HepG2 (cell line): Measurements from ENCODE around the gene TBC1D22A. TPM values are rescaled to one million over a fixed set of nuclear protein-coding genes. Genes with fewer than 3 reads are reported as not detected.

ENCODE experiments used
- ATF7-NPFF ChIP-seq: sonication (generic); formaldehyde crosslinking; IDR thresholded peaks from 2 replicates; pipeline ENCODE4 v1.8.1; 2023; ENCODE audit warnings: mild to moderate bottlenecking, low read depth, missing genetic modification reagents, moderate library complexity
- MIER2 ChIP-seq: IDR thresholded peaks from 2 replicates; pipeline ENCODE4 v1.6.1; 2016; ENCODE audit warnings: missing biosample characterization, missing genetic modification reagents
- TP53 ChIP-seq: sonication (generic); formaldehyde crosslinking; conservative IDR thresholded peaks from 2 replicates; pipeline ENCODE4 v1.4.0; 2020; ENCODE audit warnings: missing genetic modification reagents
- ZNF547 ChIP-seq: sonication (generic); formaldehyde crosslinking; IDR thresholded peaks from 2 replicates; pipeline ENCODE4 v1.5.1; 2020; ENCODE audit warnings: mild to moderate bottlenecking, missing genetic modification reagents
- ZNF570 ChIP-seq: sonication (generic); formaldehyde crosslinking; IDR thresholded peaks from 2 replicates; pipeline ENCODE4 v1.4.0; 2020; ENCODE audit warnings: mild to moderate bottlenecking, missing genetic modification reagents, borderline replicate concordance
- ZZZ3 ChIP-seq: sonication (generic); formaldehyde crosslinking; IDR thresholded peaks from 2 replicates; pipeline ENCODE4 v1.4.0; 2020; ENCODE audit warnings: missing genetic modification reagents, mild to moderate bottlenecking, borderline replicate concordance
- polyA plus RNA-seq, 8 experiments: library from polyadenylated mRNA; depleted of rRNA in 3 of 8; stranded (reverse) in 7 of 8; unstranded in 1 of 8; fragments of >200 nt; fragmentation: Illumina TruSeq in 4 of 8; extraction: Trizol in 4 of 8; gene quantifications; 2 replicates each; pipeline versions ENCODE4 v1.2.1 to v1.2.3, GENCODE V29; 2011 to 2016; ENCODE audit warnings: low read depth in 4 of 8, missing spikeins in 1 of 8, mixed read lengths in 1 of 8; ENCODE audit not compliant: insufficient read depth in 1 of 8
- total RNA-seq, 5 experiments: library from RNA; depleted of rRNA; stranded (reverse); fragments of >200 nt; fragmentation: Illumina TruSeq; extraction: Trizol; gene quantifications; 2 replicates each; pipeline ENCODE4 v1.2.3, GENCODE V29; 2016; ENCODE audit warnings: low read depth in 1 of 5
- TF ChIP-seq, protein P1 (sequence below): sonication (generic); formaldehyde crosslinking; IDR thresholded peaks from 2 replicates; pipeline ENCODE4 v1.4.0; 2020; ENCODE audit warnings: missing genetic modification reagents
- TF ChIP-seq, protein P2 (sequence below): sonication (generic); formaldehyde crosslinking; IDR thresholded peaks from 2 replicates; pipeline ENCODE4 v1.4.0; 2020; ENCODE audit warnings: mild to moderate bottlenecking, low read depth, missing genetic modification reagents
- TF ChIP-seq, protein P3 (sequence below): sonication (generic); formaldehyde crosslinking; IDR thresholded peaks from 2 replicates; pipeline ENCODE4 v1.4.0; 2020; ENCODE audit warnings: mild to moderate bottlenecking, missing genetic modification reagents

TBC1D22A gene
- total and polyA plus RNA-seq, 2 of the 13 experiments (the other 11 are each of a cell fraction or from before 2014, with no cell fraction given), result 17.3 to 18.0 TPM

DNA sequence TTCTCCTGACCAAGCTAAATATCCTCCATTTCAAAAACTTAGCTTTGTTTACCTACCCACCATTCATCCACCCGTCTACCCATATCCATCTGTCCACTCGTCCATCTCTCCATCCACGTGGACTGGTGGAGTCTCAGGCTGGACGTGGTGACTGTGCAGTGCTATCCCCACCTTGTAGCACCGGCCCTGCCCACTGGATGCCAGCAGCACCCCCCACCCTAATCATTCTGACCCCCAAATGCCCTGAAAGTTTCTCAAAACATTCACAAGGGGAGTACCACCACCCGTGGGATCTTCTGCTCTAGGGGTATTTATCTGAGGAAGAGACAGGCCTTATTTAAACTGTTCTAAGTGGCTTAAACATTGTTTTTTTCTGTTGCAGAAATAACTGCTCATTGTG lies 206.4 kb downstream of the TBC1D22A start (continued):
- TF ChIP-seq, protein P1, sequence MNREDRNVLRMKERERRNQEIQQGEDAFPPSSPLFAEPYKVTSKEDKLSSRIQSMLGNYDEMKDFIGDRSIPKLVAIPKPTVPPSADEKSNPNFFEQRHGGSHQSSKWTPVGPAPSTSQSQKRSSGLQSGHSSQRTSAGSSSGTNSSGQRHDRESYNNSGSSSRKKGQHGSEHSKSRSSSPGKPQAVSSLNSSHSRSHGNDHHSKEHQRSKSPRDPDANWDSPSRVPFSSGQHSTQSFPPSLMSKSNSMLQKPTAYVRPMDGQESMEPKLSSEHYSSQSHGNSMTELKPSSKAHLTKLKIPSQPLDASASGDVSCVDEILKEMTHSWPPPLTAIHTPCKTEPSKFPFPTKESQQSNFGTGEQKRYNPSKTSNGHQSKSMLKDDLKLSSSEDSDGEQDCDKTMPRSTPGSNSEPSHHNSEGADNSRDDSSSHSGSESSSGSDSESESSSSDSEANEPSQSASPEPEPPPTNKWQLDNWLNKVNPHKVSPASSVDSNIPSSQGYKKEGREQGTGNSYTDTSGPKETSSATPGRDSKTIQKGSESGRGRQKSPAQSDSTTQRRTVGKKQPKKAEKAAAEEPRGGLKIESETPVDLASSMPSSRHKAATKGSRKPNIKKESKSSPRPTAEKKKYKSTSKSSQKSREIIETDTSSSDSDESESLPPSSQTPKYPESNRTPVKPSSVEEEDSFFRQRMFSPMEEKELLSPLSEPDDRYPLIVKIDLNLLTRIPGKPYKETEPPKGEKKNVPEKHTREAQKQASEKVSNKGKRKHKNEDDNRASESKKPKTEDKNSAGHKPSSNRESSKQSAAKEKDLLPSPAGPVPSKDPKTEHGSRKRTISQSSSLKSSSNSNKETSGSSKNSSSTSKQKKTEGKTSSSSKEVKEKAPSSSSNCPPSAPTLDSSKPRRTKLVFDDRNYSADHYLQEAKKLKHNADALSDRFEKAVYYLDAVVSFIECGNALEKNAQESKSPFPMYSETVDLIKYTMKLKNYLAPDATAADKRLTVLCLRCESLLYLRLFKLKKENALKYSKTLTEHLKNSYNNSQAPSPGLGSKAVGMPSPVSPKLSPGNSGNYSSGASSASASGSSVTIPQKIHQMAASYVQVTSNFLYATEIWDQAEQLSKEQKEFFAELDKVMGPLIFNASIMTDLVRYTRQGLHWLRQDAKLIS, result no peak
- no peak for TF ChIP-seq ZZZ3 (CRISPR knock-in tag)
- TF ChIP-seq ZNF547 (CRISPR knock-in tag), result no peak
- TF ChIP-seq, protein P2, sequence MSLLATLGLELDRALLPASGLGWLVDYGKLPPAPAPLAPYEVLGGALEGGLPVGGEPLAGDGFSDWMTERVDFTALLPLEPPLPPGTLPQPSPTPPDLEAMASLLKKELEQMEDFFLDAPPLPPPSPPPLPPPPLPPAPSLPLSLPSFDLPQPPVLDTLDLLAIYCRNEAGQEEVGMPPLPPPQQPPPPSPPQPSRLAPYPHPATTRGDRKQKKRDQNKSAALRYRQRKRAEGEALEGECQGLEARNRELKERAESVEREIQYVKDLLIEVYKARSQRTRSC (CRISPR knock-in tag), result no peak
- TF ChIP-seq ZNF570 (CRISPR knock-in tag), result no peak
- no peak for TF ChIP-seq ATF7-NPFF
- no peak for TF ChIP-seq TP53 (CRISPR knock-in tag)
- TF ChIP-seq MIER2 (CRISPR knock-in tag), result no peak
- TF ChIP-seq, protein P3, sequence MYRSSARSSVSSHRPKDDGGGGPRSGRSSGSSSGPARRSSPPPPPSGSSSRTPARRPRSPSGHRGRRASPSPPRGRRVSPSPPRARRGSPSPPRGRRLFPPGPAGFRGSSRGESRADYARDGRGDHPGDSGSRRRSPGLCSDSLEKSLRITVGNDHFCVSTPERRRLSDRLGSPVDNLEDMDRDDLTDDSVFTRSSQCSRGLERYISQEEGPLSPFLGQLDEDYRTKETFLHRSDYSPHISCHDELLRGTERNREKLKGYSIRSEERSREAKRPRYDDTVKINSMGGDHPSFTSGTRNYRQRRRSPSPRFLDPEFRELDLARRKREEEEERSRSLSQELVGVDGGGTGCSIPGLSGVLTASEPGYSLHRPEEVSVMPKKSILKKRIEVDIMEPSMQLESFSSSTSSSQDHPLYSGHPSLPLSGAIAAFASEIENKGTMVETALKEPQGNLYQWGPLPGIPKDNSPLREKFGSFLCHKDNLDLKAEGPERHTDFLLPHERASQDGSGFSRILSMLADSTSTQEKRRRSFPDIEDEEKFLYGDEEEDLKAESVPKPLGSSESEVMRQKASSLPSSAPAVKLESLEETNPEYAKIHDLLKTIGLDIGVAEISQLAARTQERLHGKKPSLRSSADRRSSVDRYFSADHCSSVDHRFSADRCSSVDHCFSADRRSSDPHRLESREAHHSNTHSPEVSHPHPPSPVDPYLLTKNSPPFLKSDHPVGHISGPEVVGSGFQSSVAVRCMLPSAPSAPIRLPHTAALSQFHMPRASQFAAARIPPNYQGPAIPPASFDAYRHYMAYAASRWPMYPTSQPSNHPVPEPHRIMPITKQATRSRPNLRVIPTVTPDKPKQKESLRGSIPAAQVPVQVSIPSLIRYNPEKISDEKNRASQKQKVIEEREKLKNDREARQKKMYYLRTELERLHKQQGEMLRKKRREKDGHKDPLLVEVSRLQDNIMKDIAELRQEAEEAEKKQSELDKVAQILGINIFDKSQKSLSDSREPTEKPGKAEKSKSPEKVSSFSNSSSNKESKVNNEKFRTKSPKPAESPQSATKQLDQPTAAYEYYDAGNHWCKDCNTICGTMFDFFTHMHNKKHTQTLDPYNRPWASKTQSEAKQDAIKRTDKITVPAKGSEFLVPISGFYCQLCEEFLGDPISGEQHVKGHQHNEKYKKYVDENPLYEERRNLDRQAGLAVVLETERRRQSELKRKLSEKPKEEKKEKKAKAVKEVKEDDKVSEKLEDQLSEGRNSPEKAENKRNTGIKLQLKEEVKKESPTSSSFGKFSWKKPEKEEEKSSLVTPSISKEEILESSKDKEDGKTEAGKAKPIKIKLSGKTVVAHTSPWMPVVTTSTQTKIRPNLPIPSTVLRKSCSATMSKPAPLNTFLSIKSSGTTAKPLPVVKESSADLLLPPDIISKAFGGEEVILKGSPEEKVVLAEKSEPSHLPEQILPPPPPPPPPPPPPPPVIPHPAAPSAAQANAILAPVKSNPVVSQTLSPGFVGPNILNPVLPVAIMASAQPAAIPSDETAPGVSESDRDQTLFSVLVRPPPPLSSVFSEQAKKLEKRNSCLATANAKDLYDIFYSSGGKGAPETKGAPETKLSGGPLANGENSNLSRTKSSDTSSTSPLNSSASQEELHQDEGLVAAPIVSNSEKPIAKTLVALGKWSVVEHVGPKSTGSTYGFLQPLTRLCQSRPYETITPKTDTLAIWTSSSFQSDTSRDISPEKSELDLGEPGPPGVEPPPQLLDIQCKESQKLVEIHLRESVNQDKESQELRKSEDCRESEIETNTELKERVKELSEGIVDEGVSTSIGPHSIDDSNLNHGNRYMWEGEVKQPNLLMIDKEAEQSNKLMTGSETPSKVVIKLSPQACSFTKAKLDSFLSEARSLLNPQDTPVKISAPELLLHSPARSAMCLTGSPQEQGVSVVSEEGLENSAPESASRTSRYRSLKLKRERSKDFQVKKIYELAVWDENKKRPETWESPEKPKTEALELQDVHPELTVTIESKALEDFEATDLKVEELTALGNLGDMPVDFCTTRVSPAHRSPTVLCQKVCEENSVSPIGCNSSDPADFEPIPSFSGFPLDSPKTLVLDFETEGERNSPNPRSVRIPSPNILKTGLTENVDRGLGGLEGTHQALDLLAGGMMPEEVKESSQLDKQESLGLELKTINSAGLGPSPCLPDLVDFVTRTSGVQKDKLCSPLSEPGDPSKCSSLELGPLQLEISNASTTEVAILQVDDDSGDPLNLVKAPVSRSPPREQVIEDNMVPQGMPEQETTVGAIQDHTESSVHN (CRISPR knock-in tag), result no peak
